Esophagus squamous epithelium (tissue), 5 donors: ENCODE measurements around the gene KIF13A. TPM values are rescaled to one million over a fixed set of nuclear protein-coding genes. Genes with fewer than 3 reads are reported as not detected.

Experiments used
- DNase-seq: peaks from one replicate; lab custom pipeline; 2025; lab: John Stamatoyannopoulos, UW
- H3K27ac ChIP-seq, 4 donors: fragments of 200-600 bp; sonication (generic); one replicate each; pipeline ENCODE4 v1.5.1; 2016 to 2019; ENCODE audit warnings: mild to moderate bottlenecking in 1 of 4
- H3K27me3 ChIP-seq, 4 donors: fragments of 200-600 bp; sonication (generic); 1 replicate in 3 of 4; 2 replicates in 1 of 4; pipeline versions ENCODE4 v1.5.1 to v1.6.0; 2017 to 2021; ENCODE audit warnings: antibody characterized with exemption in 1 of 4
- H3K36me3 ChIP-seq, 3 donors: fragments of 200-600 bp; sonication (generic); one replicate each; pipeline ENCODE4 v1.5.1; 2016 to 2019
- H3K4me1 ChIP-seq, 3 donors: fragments of 200-600 bp; sonication (generic); one replicate each; pipeline ENCODE4 v1.5.1; 2017 to 2019
- H3K4me3 ChIP-seq, 4 donors: fragments of 200-600 bp; sonication (generic); 1 replicate in 3 of 4; 2 replicates in 1 of 4; pipeline ENCODE4 v1.5.1; 2016 to 2019; ENCODE audit warnings: mild to moderate bottlenecking in 2 of 4, moderate library complexity in 1 of 4
- H3K9me3 ChIP-seq, 3 donors: fragments of 200-600 bp; sonication (generic); one replicate each; pipeline ENCODE4 v1.5.1; 2016 to 2019
- POLR2A ChIP-seq, 4 donors: fragments of 450-650 bp; IDR thresholded peaks; one replicate each; pipeline ENCODE4 v1.6.1; 2017; ENCODE audit warnings: antibody characterized with exemption in 4 of 4, mild to moderate bottlenecking in 4 of 4, moderate library complexity in 3 of 4
- WGBS, 2 donors: methylation state at CpG; one replicate each; pipeline ENCODE4 v1.1.5; 2018; 5-methylcytosine and 5-hydroxymethylcytosine counted together
- intact Hi-C: fragments of 100-400 bp; cut with DNase I; formaldehyde crosslinking; loops from one replicate; pipeline ENCODE4 v1.15.0; 2022
- total RNA-seq, 4 donors: library from RNA; depleted of rRNA; stranded (reverse); fragments of >200 nt; gene quantifications; one replicate each; pipeline ENCODE4 v1.1.0, GENCODE V29; 2016
- TF ChIP-seq, protein P1 (sequence below), 6 experiments: fragments of 450-650 bp in 4 of 6; fragments of 200-600 bp in 2 of 6; sonication (generic) in 2 of 6; IDR thresholded peaks; one replicate each; pipeline ENCODE4 v1.5.1; 2016 to 2019; ENCODE audit warnings: antibody characterized with exemption in 6 of 6, mild to moderate bottlenecking in 4 of 6, moderate library complexity in 4 of 6
- donor health status: DM: yes; HTN: yes; CAD: no.

The KIF13A gene
- total RNA-seq, 4 donors from 2014 or later: 18.7 to 34.5 (median 25.0) TPM

DNA sequence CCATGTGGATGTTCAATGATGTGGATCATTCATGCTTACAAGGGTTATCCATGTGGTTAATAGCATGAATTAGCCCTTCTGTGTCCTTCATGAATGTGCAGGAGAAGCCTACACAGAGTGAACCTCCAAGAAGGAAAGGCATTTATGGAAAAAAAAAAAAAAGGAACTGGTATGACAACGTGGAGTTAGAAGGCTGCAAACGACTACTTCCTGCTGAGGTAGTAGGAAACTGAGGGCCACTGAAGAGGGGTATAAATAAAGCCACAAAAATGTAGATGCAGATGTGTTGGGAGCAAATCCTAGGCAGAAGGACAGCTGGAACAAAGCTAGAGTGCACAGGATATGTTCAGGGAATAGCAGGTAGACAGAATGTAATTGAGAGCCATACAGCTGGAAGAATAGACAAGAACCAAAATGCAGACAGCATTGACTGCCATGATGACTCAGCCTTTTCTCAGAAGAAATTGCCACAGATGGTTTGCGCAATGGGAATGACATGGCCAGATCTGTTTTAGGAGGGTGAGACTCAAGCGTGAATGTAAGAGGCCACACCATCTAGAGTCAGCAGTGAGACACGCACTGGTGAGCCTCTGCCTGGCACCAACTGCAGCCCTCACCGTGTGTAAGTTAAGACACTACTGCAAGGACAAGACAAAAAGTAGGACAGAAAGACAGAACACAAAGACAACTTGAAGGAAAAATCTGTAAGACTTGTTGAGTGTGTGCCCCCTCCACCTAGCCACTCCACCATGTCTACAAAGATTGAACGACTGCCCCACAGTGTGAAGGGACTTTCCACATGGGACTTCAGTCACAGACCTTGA is 79.8 kb downstream of the KIF13A start:
- WGBS, 2 donors: 14 to 21% methylated on average over 7 of the region's 7 CpGs
- Histone ChIP-seq H3K27ac (peak overlapping the region; percentile 72 to 82 (median 78)), H3K36me3 (no peaks in the 10 kb centered on the region), H3K4me1 (peaks cover 19 to 54% (median 30%) of the 10 kb centered on the region in 3 donors), H3K4me3 (peak overlapping the region in 1 of 4 donors; percentile 19), H3K9me3 (no peaks in the 10 kb centered on the region), H3K27me3 (no peaks in the 10 kb centered on the region)
- intact Hi-C loops: no loop called here
- peak; percentile 18 for DNase-seq
- TF ChIP-seq, protein P1, sequence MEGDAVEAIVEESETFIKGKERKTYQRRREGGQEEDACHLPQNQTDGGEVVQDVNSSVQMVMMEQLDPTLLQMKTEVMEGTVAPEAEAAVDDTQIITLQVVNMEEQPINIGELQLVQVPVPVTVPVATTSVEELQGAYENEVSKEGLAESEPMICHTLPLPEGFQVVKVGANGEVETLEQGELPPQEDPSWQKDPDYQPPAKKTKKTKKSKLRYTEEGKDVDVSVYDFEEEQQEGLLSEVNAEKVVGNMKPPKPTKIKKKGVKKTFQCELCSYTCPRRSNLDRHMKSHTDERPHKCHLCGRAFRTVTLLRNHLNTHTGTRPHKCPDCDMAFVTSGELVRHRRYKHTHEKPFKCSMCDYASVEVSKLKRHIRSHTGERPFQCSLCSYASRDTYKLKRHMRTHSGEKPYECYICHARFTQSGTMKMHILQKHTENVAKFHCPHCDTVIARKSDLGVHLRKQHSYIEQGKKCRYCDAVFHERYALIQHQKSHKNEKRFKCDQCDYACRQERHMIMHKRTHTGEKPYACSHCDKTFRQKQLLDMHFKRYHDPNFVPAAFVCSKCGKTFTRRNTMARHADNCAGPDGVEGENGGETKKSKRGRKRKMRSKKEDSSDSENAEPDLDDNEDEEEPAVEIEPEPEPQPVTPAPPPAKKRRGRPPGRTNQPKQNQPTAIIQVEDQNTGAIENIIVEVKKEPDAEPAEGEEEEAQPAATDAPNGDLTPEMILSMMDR (IDR thresholded peaks at IDR 0.05): peak in 3 of 6 experiments; percentile 4 to 30 (median 9)
- TF ChIP-seq POLR2A (IDR thresholded peaks at IDR 0.05): no peak

DNA sequence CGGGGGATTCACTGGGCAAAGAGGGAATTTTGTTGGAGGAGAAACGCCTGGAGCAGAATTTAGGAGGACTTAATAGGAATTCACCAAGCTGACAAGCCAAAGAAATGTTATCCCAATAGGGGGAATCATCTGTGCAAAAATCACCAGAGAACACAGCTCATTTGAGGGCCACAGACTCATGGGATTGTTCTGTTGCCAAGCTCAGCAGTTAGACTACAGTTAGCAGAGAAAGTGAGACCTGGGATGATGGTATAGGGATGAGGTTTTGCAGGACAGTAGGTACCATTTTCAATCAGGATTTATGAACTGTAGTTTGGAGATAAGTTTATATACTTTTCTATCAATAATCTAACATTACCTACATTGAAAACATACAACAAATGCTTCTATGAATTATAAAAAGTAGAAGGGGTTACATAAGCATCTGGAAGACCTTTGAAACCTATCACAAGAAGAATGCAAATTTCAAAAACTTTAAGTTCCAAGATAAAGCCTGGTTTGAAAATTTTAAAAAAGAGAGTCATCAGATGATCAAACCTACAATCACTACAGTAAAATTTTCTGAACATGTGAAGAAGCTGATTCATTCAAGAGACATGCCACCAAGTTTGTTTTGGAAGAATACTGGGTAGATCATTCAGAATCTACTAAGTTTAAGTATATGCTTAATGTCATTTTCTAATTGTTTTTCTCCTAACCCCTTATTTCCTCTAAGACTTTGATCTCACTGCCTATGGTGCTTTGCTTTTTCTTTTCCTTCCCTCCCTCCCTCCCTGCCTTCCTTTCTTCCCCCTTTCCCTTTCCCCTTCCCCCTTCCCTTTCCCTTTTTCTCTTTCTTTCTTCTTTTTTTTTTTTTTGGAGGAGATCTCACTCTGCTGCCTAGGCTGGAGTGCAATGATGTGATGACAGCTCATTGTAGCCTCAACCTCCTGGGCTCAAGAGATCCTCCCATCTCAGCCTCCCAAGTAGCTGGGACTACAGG is 81.5 kb downstream of the KIF13A start:
- no peak for DNase-seq
- Histone ChIP-seq H3K4me1 (peaks cover 19 to 54% (median 30%) of the 10 kb centered on the region in 3 donors), H3K27me3 (no peaks in the 10 kb centered on the region), H3K4me3 (no peak overlapping the region), H3K36me3 (no peaks in the 10 kb centered on the region), H3K27ac (peak overlapping the region in 3 of 4 donors; percentile 72 to 81 (median 76)), H3K9me3 (no peaks in the 10 kb centered on the region)
- no peak for TF ChIP-seq POLR2A (IDR thresholded peaks at IDR 0.05)
- TF ChIP-seq, protein P1 (IDR thresholded peaks at IDR 0.05): no peak
- 78 to 90% methylated on average over 2 of the region's 2 CpGs for WGBS, 2 donors
- intact Hi-C loops: no loop called here

DNA sequence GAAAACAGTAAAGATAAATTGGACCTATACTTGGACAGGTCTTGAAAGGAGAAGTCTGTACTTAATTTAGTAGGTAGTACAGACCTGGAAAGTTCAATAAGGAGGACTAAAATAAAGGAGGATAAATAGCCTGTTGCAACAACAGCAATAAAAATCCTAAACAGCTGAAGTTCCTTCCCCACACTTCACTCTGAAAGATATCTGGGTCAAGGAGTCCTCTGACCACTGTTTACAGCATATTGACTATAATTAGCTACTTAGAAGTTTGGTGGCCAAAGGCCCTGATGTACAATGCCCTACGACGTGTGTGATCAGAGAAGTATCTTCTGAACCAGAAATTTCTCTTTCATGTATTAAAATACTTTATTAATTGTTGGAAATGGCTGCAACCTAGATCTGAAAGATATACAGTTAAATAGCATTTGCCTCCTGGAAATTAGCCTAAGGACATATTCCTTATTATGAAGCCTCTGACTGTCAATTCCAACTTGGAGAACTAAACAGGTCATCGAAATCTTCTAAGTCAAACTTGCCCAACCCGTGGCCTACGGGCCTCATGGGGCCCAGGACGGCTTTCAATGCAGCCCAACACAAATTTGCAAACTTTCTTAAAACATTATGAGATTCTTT is 82.8 kb downstream of the KIF13A start:
- Histone ChIP-seq H3K4me3 (no peak overlapping the region), H3K9me3 (no peaks in the 10 kb centered on the region), H3K27ac (peak overlapping the region in 1 of 4 donors; percentile 9), H3K27me3 (no peaks in the 10 kb centered on the region), H3K4me1 (peaks cover 19 to 62% (median 30%) of the 10 kb centered on the region in 3 donors), H3K36me3 (no peaks in the 10 kb centered on the region)
- WGBS, 2 donors: 80 to 86% methylated on average over 6 of the region's 6 CpGs
- intact Hi-C loops: no loop called here
- no peak for DNase-seq
- no peak for TF ChIP-seq POLR2A (IDR thresholded peaks at IDR 0.05)
- TF ChIP-seq, protein P1 (IDR thresholded peaks at IDR 0.05): no peak

DNA sequence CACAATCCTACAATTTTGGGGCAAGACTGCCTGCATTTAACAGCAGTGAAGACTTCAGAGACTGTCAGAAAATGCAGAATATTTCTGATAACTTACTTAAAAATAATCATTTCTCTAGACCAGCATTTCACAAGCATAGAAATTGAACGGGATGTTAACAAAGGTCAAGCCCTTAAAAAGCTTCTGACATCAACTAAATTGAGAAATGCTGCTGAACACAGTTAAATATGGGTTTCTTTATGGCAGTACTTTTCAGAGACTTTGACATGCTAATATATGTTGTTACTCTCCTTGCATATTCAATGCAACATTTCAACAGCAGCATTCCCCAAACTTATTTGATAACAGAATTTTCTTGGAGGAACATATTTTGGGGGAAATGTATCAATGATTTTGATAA is 84.5 kb downstream of the KIF13A start:
- peaks cover 15 to 60% (median 25%) of the 10 kb centered on the region in 3 donors for H3K4me1 ChIP-seq
- no peak for DNase-seq
- TF ChIP-seq, protein P1 (IDR thresholded peaks at IDR 0.05): no peak
- no peak for TF ChIP-seq POLR2A (IDR thresholded peaks at IDR 0.05)
- no peaks in the 10 kb centered on the region for H3K36me3 ChIP-seq
- no peak overlapping the region for H3K4me3 ChIP-seq
- H3K9me3 ChIP-seq: no peaks in the 10 kb centered on the region
- intact Hi-C loops: no loop called here
- H3K27me3 ChIP-seq: no peaks in the 10 kb centered on the region
- H3K27ac ChIP-seq: no peak overlapping the region
- WGBS, 2 donors: 35 to 38% methylated on average over 1 of the region's 1 CpG
